GM12878 (cell line): ENCODE data around the gene DDX55. TPM values are rescaled to one million over a fixed set of nuclear protein-coding genes. Genes with fewer than 3 reads are reported as not detected.
A peak's percentile ranks its signal among the peaks of the same experiment; 100 is the strongest.
"Not testable (repeated sequence)": the region's sequence is repeated elsewhere in the genome, so short reads cannot be mapped to it uniquely, and the experiment has no call there.

Source experiments
- ATAC-seq: fragments of 200-7000 bp; cut with Tn5 transposase; 3 replicates; pipeline ENCODE4 v1.9.1; 2020; ENCODE audit warnings: mild to moderate bottlenecking, moderate library complexity
- BruUV-seq: library from RNA; stranded (reverse); fragments of 400-500 nt; replicated peaks from 2 replicates; lab custom pipeline; 2021; lab: Mats Ljungman, UMichigan
- CTCF ChIA-PET: fragments of 300-600 bp; sonication (Branson Sonifier 250); formaldehyde crosslinking; extraction: SDS; loops from one replicate; lab custom pipeline; 2021; ENCODE audit warnings: inconsistent platforms; lab: Yijun Ruan, JAX
- POLR2A ChIA-PET: fragments of 350-600 bp; formaldehyde crosslinking; extraction: SDS; loops from one replicate; lab custom pipeline; 2021; ENCODE audit warnings: inconsistent platforms; lab: Charles Lee
- RAD21 ChIA-PET: fragments of 300-600 bp; sonication (Branson Sonifier 250); formaldehyde crosslinking; loops from one replicate; lab custom pipeline; 2023; ENCODE audit warnings: antibody characterized with exemption; ENCODE audit not compliant: unreplicated experiment; lab: Charles Lee
- SMC1A ChIA-PET: fragments of 300-600 bp; sonication (Branson Sonifier 250); formaldehyde crosslinking; loops from one replicate; lab custom pipeline; 2023; ENCODE audit not compliant: unreplicated experiment, uncharacterized antibody; lab: Charles Lee
- DNase-seq: peaks from one replicate; pipeline ENCODE4 v3.0.0-alpha.2; 2011; ENCODE audit warnings: low read depth, low spot score
- FAIRE-seq: peaks from 3 replicates; lab custom pipeline; 2011; peaks lifted over from hg19 to GRCh38; lab: Jason Lieb, UNC
- H2AFZ ChIP-seq: 2 replicates; pipeline ENCODE4 v1.6.0; 2011; ENCODE audit warnings: low read depth, low read length, control low read depth; ENCODE audit not compliant: control insufficient read depth
- H3K27ac ChIP-seq: 2 replicates; pipeline ENCODE4 v1.5.1; 2011; ENCODE audit warnings: control low read depth; ENCODE audit not compliant: control insufficient read depth, insufficient read depth
- H3K27me3 ChIP-seq, 2 experiments: replicated peaks in 1 of 2; 2 replicates each; pipeline versions ENCODE4 v1.6.0 to v1.6.1; 2011; ENCODE audit warnings: low read length in 1 of 2; ENCODE audit not compliant: control insufficient read depth in 2 of 2, insufficient read depth in 2 of 2
- H3K36me3 ChIP-seq, 2 experiments: 2 replicates each; pipeline ENCODE4 v1.5.1; 2011; ENCODE audit warnings: low read length in 1 of 2; ENCODE audit not compliant: control insufficient read depth in 2 of 2, insufficient read depth in 2 of 2
- H3K4me1 ChIP-seq: 2 replicates; pipeline ENCODE4 v1.6.1; 2011; ENCODE audit warnings: mild to moderate bottlenecking, low read length, moderate library complexity, mixed read lengths; ENCODE audit not compliant: control insufficient read depth, insufficient read depth
- H3K4me2 ChIP-seq: 2 replicates; pipeline ENCODE4 v1.6.0; 2011; ENCODE audit warnings: control low read depth; ENCODE audit not compliant: control insufficient read depth, insufficient read depth
- H3K4me3 ChIP-seq: fragments of 200-600 bp; sonication (generic); 2 replicates; pipeline ENCODE4 v1.5.1; 2016
- H3K79me2 ChIP-seq: 2 replicates; pipeline ENCODE4 v1.6.0; 2011; ENCODE audit warnings: low read length; ENCODE audit not compliant: control insufficient read depth, insufficient read depth
- H3K9ac ChIP-seq: 2 replicates; pipeline ENCODE4 v1.8.0; 2011; ENCODE audit warnings: low read length, control low read depth, mixed read lengths; ENCODE audit not compliant: control insufficient read depth, insufficient read depth
- H3K9me3 ChIP-seq: replicated peaks from 3 replicates; pipeline ENCODE4 v1.5.1; 2011; ENCODE audit warnings: mild to moderate bottlenecking, low read length; ENCODE audit not compliant: control insufficient read depth, insufficient read depth
- H4K20me1 ChIP-seq: 2 replicates; pipeline ENCODE4 v1.6.0; 2011; ENCODE audit not compliant: control insufficient read depth, insufficient read depth
- POLR2AphosphoS5 ChIP-seq: IDR thresholded peaks from 2 replicates; pipeline ENCODE4 v1.6.1; 2011; ENCODE audit warnings: mild to moderate bottlenecking, low read length, inconsistent platforms
- RFX5 ChIP-seq: IDR thresholded peaks from 2 replicates; pipeline ENCODE4 v1.6.1; 2011; ENCODE audit warnings: low read depth, low read length, improper control_type of control experiment
- YY1 ChIP-seq: IDR thresholded peaks from 2 replicates; pipeline ENCODE4 v1.6.1; 2011; ENCODE audit warnings: low read depth, mild to moderate bottlenecking, low read length
- ZNF622 ChIP-seq: fragments of 450-650 bp; IDR thresholded peaks from 2 replicates; pipeline ENCODE4 v1.6.1; 2017; ENCODE audit warnings: mild to moderate bottlenecking, inconsistent platforms
- WGBS: methylation state at CpG from one replicate; pipeline ENCODE4 v1.1.6; 2016; ENCODE audit warnings: low lambda C conversion rate; ENCODE audit not compliant: insufficient replicate concordance, insufficient coverage; ENCODE audit errors: missing lambda C conversion rate; 5-methylcytosine and 5-hydroxymethylcytosine counted together
- in situ Hi-C: fragments of 300-500 bp; cut with MboI; formaldehyde crosslinking; loops from 9 replicates; pipeline ENCODE4 v1.14.3; 2018; ENCODE audit warnings: mixed read lengths
- intact Hi-C: fragments of 100-400 bp; cut with micrococcal nuclease; formaldehyde crosslinking; loops from one replicate; pipeline ENCODE4 v1.14.2; 2022; ENCODE audit not compliant: unreplicated experiment
- polyA plus RNA-seq, 11 experiments: library from polyadenylated mRNA; depleted of rRNA in 4 of 11; unstranded in 6 of 11; stranded (reverse) in 5 of 11; fragments of >200 nt; fragmentation: Nextera tagmentation in 4 of 11; fragmentation: Illumina TruSeq in 1 of 11; extraction: Ambion mirVana in 4 of 11; extraction: Trizol in 1 of 11; gene quantifications; 1 replicate in 1 of 11; 2 replicates in 10 of 11; pipeline versions ENCODE4 v1.2.1 to v1.2.3, GENCODE V29; 2011 to 2016; ENCODE audit warnings: inconsistent platforms in 2 of 11, missing spikeins in 2 of 11, low read depth in 1 of 11
- total RNA-seq, 4 experiments: library from RNA; depleted of rRNA in 3 of 4; stranded (reverse); fragments of >200 nt in 3 of 4; fragmentation: Illumina TruSeq in 1 of 4; extraction: Trizol in 1 of 4; gene quantifications; 2 replicates each; pipeline versions ENCODE4 v1.2.1 to v1.2.3, GENCODE V29; 2013 to 2021

Gene DDX55
- total and polyA plus RNA-seq, 10 of the 15 experiments (the other 5 are each of a cell fraction or from before 2014, with no cell fraction given): 4.5 to 42.4 (median 33.4) TPM

DNA sequence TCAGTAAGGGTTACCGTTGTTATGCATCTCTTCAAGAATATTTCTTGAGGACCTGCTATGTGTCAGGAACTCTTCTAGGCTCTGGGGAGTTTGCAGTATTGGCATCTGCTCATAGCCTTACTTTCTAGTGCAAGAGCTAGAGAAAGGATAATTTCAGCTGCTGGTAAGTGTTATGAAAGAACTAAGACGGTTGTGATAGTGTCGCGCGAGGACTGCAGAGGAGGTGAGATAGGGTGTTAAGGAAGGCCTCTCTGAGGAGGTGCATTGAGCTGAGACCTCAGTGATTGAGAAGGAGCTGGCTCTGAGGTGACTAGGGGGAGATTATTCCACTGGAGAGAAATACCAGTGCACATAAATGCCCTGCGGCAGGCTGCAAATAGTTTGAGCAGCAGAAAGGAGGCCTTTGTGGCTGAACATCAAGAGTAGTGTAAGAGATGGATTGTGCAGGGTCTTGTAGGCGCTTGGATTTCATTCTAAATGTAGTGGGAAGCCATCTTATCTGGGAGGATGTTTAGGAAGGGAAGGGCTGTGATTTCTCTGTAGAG is 824 bp downstream of the DDX55 start:
- ChIA-PET CTCF (interaction anchor here (0.7 to 4.0 kb wide), 14 partner anchors 13 to 382 kb away, joined by 3 to 21 read pairs (median 4); partner anchors contain the start of genes ATP6V0A2, DNAH10 and SNRNP35), RAD21 (interaction anchor here (0.7 to 1.6 kb wide), 7 partner anchors 15 to 237 kb away, joined by 3 to 8 read pairs (median 4); partner anchors contain the start of genes ATP6V0A2, DNAH10 and KMT5A), SMC1A (interaction anchor here (0.7 to 1.5 kb wide), 11 partner anchors 9 to 628 kb away, joined by 3 to 7 read pairs (median 4); partner anchors contain the start of genes EIF2B1, GTF2H3 and OGFOD2), POLR2A (interaction anchor here (0.6 to 1.1 kb wide), 4 partner anchors 22 to 369 kb away, joined by 3 to 9 read pairs (median 4); no protein-coding TSS in a partner anchor)
- BruUV-seq: TSS peak; percentile 67
- no peaks in the 10 kb centered on the region for H3K27me3 ChIP-seq
- peak overlapping the region; percentile 80 for H3K4me3 ChIP-seq
- peaks cover 46% of the 10 kb centered on the region for H3K79me2 ChIP-seq
- DNase-seq (no peak), ATAC-seq (peak; percentile 45), FAIRE-seq (no peak)
- in situ Hi-C loops: no loop called here
- TF ChIP-seq YY1 (0 out of 2 replicates have a peak, but pooled peaks have one; percentile 8), ZNF622 (no peak), RFX5 (0 out of 2 replicates have a peak, but pooled peaks have one; percentile 10), POLR2AphosphoS5 (0 out of 2 replicates have a peak, but pooled peaks have one; percentile 9)
- peak overlapping the region; percentile 93 for H3K4me2 ChIP-seq
- H3K4me1 ChIP-seq: peaks cover 4% of the 10 kb centered on the region; the same call in 1 of the 2 replicates
- WGBS: under 1% methylated on average over 7 of the region's 7 CpGs
- H2AFZ ChIP-seq: peak overlapping the region; percentile 76; the same call in 1 of the 2 replicates
- H4K20me1 ChIP-seq: no peaks in the 10 kb centered on the region
- H3K9me3 ChIP-seq: no peaks in the 10 kb centered on the region
- peak overlapping the region; percentile 92 for H3K27ac ChIP-seq
- H3K9ac ChIP-seq: peak overlapping the region; percentile 94
- peaks cover 4 to 21% of the 10 kb centered on the region in 2 experiments for H3K36me3 ChIP-seq
- intact Hi-C loops: no loop called here

DNA sequence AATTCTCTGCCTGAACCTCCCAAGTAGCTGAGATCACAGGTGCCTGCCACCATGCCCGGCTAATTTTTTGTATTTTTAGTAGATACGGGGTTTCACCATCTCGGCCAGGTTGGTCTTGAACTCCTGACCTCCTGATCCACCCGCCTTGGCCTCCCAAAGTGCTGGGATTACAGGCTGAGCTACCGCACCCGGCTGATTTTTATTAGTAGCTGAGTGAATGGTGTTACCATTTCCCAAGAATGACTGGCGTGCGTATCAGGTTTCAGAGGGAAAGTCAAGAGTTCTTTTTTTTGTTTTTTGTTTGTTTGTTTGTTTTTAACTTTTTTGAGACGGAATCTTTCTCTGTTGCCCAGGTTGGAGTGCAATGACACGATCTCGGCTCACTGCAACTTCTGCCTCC is 1.6 kb downstream of the DDX55 start:
- H3K27me3 ChIP-seq, H3K27ac ChIP-seq, intact Hi-C loops, FAIRE-seq, H4K20me1 ChIP-seq, ATAC-seq, H2AFZ ChIP-seq, DNase-seq, H3K4me1 ChIP-seq, H3K9me3 ChIP-seq, H3K9ac ChIP-seq, in situ Hi-C loops, BruUV-seq: not testable (repeated sequence)
- Histone ChIP-seq H3K36me3 (peaks cover 8 to 26% of the 10 kb centered on the region in 2 experiments), H3K4me2 (peak overlapping the region; percentile 54), H3K79me2 (peaks cover 46% of the 10 kb centered on the region), H3K4me3 (peak overlapping the region; percentile 6; the same call in 1 of the 2 replicates)
- RAD21 ChIA-PET: interaction anchor here (0.6 kb wide), 1 partner anchor 206 kb away, joined by 3 read pairs; no protein-coding TSS in a partner anchor
- CTCF ChIA-PET: interaction anchor here (1.2 to 4.0 kb wide), 3 partner anchors 17 to 158 kb away, joined by 3 to 21 read pairs (median 4); partner anchors contain the start of gene DNAH10
- POLR2A ChIA-PET: interaction anchor here (0.7 kb wide), 1 partner anchor 155 kb away, joined by 3 read pairs; no protein-coding TSS in a partner anchor
- SMC1A ChIA-PET: interaction anchor here (1.2 kb wide), 1 partner anchor 144 kb away, joined by 4 read pairs; no protein-coding TSS in a partner anchor
- 74% methylated on average over 11 of the region's 11 CpGs for WGBS
